GM21786 (cell line): Measurements from ENCODE around the gene MRPS9.

Source experiments
- ATAC-seq: cut with Tn5 transposase; IDR thresholded peaks from one replicate; pipeline ENCODE4 v1.9.1; 2021; ENCODE audit not compliant: unreplicated experiment

Gene MRPS9

GRCh38 chr2:105149272-105149671 is 111.4 kb downstream of the MRPS9 start:
- ATAC-seq = no peak
